GM12878 (cell line): ENCODE results near the gene LRRC3C. TPM values are rescaled to one million over a fixed set of nuclear protein-coding genes. Genes with fewer than 3 reads are reported as not detected.

ENCODE experiments used
- CBX3 ChIP-seq: fragments of 200-600 bp; sonication (generic); IDR thresholded peaks from 2 replicates; pipeline ENCODE4 v1.6.1; 2016; ENCODE audit warnings: low read depth, borderline replicate concordance
- EED ChIP-seq: sonication (generic); IDR thresholded peaks from 2 replicates; pipeline ENCODE4 v1.6.1; 2016; ENCODE audit warnings: antibody characterized with exemption, low read depth
- EZH2 ChIP-seq: IDR thresholded peaks from 2 replicates; pipeline ENCODE4 v1.6.1; 2012; ENCODE audit warnings: low read depth, mild to moderate bottlenecking, control low read depth, inconsistent platforms, low read length, borderline replicate concordance; ENCODE audit not compliant: control insufficient read depth
- GATAD2B ChIP-seq: fragments of 450-650 bp; conservative IDR thresholded peaks from 2 replicates; pipeline ENCODE4 v1.6.1; 2017; ENCODE audit warnings: low read depth, mild to moderate bottlenecking, moderate library complexity
- HDAC2 ChIP-seq: fragments of 200-600 bp; sonication (generic); IDR thresholded peaks from 2 replicates; pipeline ENCODE4 v1.6.1; 2017
- NFXL1 ChIP-seq: fragments of 450-650 bp; IDR thresholded peaks from 2 replicates; pipeline ENCODE4 v1.6.1; 2017; ENCODE audit warnings: antibody characterized with exemption, mild to moderate bottlenecking, borderline replicate concordance
- RB1 ChIP-seq: fragments of 450-650 bp; formaldehyde crosslinking; IDR thresholded peaks from 2 replicates; pipeline ENCODE4 v1.6.1; 2017; ENCODE audit warnings: mild to moderate bottlenecking, borderline replicate concordance
- RBBP5 ChIP-seq: fragments of 200-600 bp; sonication (generic); conservative IDR thresholded peaks from 2 replicates; pipeline ENCODE4 v1.6.1; 2016
- SMAD1 ChIP-seq: fragments of 450-650 bp; IDR thresholded peaks from 2 replicates; pipeline ENCODE4 v1.6.1; 2018; ENCODE audit warnings: mild to moderate bottlenecking, low read depth; ENCODE audit not compliant: partially characterized antibody
- SREBF2 ChIP-seq: IDR thresholded peaks from 2 replicates; pipeline ENCODE4 v1.6.1; 2012; ENCODE audit warnings: mild to moderate bottlenecking, low read length
- TAF1 ChIP-seq: IDR thresholded peaks from 2 replicates; pipeline ENCODE4 v1.6.1; 2011; ENCODE audit warnings: mild to moderate bottlenecking, low read depth, low read length, borderline replicate concordance
- TARDBP ChIP-seq: IDR thresholded peaks from 2 replicates; pipeline ENCODE4 v1.6.1; 2016; ENCODE audit warnings: borderline replicate concordance
- WRNIP1 ChIP-seq: IDR thresholded peaks from 2 replicates; pipeline ENCODE4 v1.6.1; 2011; ENCODE audit warnings: low read depth, low read length, improper control_type of control experiment, borderline replicate concordance
- ZNF384 ChIP-seq: IDR thresholded peaks from 2 replicates; pipeline ENCODE4 v1.6.1; 2012; ENCODE audit warnings: low read depth, mild to moderate bottlenecking, low read length, improper control_type of control experiment, borderline replicate concordance
- ZSCAN29 ChIP-seq: fragments of 450-650 bp; IDR thresholded peaks from 2 replicates; pipeline ENCODE4 v1.6.1; 2017; ENCODE audit warnings: mild to moderate bottlenecking, moderate library complexity
- ZZZ3 ChIP-seq: IDR thresholded peaks from 2 replicates; pipeline ENCODE4 v1.6.1; 2011; ENCODE audit warnings: low read depth; ENCODE audit not compliant: control insufficient read depth, insufficient read length
- polyA plus RNA-seq, 11 experiments: library from polyadenylated mRNA; depleted of rRNA in 4 of 11; unstranded in 6 of 11; stranded (reverse) in 5 of 11; fragments of >200 nt; fragmentation: Nextera tagmentation in 4 of 11; fragmentation: Illumina TruSeq in 1 of 11; extraction: Ambion mirVana in 4 of 11; extraction: Trizol in 1 of 11; gene quantifications; 1 replicate in 1 of 11; 2 replicates in 10 of 11; pipeline versions ENCODE4 v1.2.1 to v1.2.3, GENCODE V29; 2011 to 2016; ENCODE audit warnings: inconsistent platforms in 2 of 11, missing spikeins in 2 of 11, low read depth in 1 of 11
- total RNA-seq, 4 experiments: library from RNA; depleted of rRNA in 3 of 4; stranded (reverse); fragments of >200 nt in 3 of 4; fragmentation: Illumina TruSeq in 1 of 4; extraction: Trizol in 1 of 4; gene quantifications; 2 replicates each; pipeline versions ENCODE4 v1.2.1 to v1.2.3, GENCODE V29; 2013 to 2021
- TF ChIP-seq, protein P1 (sequence below): IDR thresholded peaks from 2 replicates; pipeline ENCODE4 v1.6.1; 2012; ENCODE audit warnings: improper control_type of control experiment, low read depth, low read length; ENCODE audit not compliant: insufficient replicate concordance
- TF ChIP-seq, protein P2 (sequence below): fragments of 450-650 bp; IDR thresholded peaks from 2 replicates; pipeline ENCODE4 v1.6.1; 2017; ENCODE audit warnings: mild to moderate bottlenecking
- TF ChIP-seq, protein P3 (sequence below): IDR thresholded peaks from 2 replicates; pipeline ENCODE4 v1.6.1; 2012; ENCODE audit warnings: low read depth, low read length, improper control_type of control experiment
- TF ChIP-seq, protein P4 (sequence below): IDR thresholded peaks from 2 replicates; pipeline ENCODE4 v1.6.1; 2012; ENCODE audit warnings: low read depth, low read length, improper control_type of control experiment
- TF ChIP-seq, protein P5 (sequence below): IDR thresholded peaks from 2 replicates; pipeline ENCODE4 v1.6.1; 2011; ENCODE audit warnings: mild to moderate bottlenecking, low read depth, low read length, moderate library complexity; ENCODE audit not compliant: insufficient replicate concordance

LRRC3C gene
- total and polyA plus RNA-seq, 10 of the 15 experiments (the other 5 are each of a cell fraction or from before 2014, with no cell fraction given) = not detected

DNA sequence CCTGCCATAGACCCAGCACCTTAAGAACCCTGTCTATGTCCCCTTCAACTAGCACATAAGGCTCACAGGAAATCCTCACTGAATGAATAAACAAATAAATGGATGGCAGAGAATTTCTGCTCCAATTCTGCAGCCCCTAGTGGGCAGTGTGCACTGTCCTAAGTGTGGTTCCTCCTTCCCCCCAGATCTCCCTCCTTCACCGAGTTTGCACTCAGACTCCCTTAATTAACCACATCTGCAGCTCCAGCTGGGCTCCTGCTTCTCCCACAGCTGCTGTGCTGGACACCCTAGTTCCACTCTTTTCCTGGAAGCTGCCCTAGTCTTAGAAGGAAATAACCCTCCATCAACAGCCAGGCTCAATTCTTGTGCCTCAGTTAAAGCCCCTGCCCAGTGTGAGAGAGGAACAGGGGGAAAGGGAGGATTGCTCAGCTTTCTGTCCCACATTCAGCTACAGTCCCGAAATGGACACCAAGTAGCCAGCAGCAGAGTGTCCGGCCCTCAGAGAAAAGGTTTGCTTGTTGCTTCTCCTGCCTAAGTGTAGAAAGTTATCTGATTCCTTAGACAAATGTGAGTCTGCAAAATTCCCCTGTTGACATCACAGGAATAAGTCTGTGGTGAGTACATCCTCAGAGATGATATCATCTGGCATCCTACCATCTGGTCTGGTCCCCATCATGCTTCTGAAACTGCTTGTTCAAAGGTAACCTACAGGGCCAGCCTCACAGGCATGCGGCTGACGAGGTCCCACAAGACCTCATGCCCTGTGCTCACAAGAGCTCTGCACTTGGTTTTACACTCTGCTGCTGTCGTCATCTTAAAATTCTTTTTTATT lies 12.3 kb downstream of the LRRC3C start (continued):
- TF ChIP-seq, protein P1, sequence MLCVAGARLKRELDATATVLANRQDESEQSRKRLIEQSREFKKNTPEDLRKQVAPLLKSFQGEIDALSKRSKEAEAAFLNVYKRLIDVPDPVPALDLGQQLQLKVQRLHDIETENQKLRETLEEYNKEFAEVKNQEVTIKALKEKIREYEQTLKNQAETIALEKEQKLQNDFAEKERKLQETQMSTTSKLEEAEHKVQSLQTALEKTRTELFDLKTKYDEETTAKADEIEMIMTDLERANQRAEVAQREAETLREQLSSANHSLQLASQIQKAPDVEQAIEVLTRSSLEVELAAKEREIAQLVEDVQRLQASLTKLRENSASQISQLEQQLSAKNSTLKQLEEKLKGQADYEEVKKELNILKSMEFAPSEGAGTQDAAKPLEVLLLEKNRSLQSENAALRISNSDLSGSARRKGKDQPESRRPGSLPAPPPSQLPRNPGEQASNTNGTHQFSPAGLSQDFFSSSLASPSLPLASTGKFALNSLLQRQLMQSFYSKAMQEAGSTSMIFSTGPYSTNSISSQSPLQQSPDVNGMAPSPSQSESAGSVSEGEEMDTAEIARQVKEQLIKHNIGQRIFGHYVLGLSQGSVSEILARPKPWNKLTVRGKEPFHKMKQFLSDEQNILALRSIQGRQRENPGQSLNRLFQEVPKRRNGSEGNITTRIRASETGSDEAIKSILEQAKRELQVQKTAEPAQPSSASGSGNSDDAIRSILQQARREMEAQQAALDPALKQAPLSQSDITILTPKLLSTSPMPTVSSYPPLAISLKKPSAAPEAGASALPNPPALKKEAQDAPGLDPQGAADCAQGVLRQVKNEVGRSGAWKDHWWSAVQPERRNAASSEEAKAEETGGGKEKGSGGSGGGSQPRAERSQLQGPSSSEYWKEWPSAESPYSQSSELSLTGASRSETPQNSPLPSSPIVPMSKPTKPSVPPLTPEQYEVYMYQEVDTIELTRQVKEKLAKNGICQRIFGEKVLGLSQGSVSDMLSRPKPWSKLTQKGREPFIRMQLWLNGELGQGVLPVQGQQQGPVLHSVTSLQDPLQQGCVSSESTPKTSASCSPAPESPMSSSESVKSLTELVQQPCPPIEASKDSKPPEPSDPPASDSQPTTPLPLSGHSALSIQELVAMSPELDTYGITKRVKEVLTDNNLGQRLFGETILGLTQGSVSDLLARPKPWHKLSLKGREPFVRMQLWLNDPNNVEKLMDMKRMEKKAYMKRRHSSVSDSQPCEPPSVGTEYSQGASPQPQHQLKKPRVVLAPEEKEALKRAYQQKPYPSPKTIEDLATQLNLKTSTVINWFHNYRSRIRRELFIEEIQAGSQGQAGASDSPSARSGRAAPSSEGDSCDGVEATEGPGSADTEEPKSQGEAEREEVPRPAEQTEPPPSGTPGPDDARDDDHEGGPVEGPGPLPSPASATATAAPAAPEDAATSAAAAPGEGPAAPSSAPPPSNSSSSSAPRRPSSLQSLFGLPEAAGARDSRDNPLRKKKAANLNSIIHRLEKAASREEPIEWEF = no peak
- peak; percentile 74 for TF ChIP-seq EED
- TF ChIP-seq TARDBP = no peak
- no peak for TF ChIP-seq ZSCAN29
- TF ChIP-seq WRNIP1 = no peak
- no peak for TF ChIP-seq RBBP5
- no peak for TF ChIP-seq GATAD2B
- no peak for TF ChIP-seq SREBF2
- TF ChIP-seq, protein P2, sequence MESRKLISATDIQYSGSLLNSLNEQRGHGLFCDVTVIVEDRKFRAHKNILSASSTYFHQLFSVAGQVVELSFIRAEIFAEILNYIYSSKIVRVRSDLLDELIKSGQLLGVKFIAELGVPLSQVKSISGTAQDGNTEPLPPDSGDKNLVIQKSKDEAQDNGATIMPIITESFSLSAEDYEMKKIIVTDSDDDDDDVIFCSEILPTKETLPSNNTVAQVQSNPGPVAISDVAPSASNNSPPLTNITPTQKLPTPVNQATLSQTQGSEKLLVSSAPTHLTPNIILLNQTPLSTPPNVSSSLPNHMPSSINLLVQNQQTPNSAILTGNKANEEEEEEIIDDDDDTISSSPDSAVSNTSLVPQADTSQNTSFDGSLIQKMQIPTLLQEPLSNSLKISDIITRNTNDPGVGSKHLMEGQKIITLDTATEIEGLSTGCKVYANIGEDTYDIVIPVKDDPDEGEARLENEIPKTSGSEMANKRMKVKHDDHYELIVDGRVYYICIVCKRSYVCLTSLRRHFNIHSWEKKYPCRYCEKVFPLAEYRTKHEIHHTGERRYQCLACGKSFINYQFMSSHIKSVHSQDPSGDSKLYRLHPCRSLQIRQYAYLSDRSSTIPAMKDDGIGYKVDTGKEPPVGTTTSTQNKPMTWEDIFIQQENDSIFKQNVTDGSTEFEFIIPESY = no peak
- TF ChIP-seq HDAC2 = no peak
- TF ChIP-seq, protein P3, sequence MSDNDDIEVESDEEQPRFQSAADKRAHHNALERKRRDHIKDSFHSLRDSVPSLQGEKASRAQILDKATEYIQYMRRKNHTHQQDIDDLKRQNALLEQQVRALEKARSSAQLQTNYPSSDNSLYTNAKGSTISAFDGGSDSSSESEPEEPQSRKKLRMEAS = no peak
- TF ChIP-seq, protein P4, sequence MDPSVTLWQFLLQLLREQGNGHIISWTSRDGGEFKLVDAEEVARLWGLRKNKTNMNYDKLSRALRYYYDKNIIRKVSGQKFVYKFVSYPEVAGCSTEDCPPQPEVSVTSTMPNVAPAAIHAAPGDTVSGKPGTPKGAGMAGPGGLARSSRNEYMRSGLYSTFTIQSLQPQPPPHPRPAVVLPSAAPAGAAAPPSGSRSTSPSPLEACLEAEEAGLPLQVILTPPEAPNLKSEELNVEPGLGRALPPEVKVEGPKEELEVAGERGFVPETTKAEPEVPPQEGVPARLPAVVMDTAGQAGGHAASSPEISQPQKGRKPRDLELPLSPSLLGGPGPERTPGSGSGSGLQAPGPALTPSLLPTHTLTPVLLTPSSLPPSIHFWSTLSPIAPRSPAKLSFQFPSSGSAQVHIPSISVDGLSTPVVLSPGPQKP = no peak
- no peak for TF ChIP-seq TAF1
- no peak for TF ChIP-seq CBX3
- no peak for TF ChIP-seq RB1
- TF ChIP-seq EZH2 = no peak
- TF ChIP-seq, protein P5, sequence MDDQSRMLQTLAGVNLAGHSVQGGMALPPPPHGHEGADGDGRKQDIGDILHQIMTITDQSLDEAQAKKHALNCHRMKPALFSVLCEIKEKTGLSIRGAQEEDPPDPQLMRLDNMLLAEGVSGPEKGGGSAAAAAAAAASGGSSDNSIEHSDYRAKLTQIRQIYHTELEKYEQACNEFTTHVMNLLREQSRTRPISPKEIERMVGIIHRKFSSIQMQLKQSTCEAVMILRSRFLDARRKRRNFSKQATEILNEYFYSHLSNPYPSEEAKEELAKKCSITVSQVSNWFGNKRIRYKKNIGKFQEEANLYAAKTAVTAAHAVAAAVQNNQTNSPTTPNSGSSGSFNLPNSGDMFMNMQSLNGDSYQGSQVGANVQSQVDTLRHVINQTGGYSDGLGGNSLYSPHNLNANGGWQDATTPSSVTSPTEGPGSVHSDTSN = no peak
- TF ChIP-seq NFXL1 = no peak
- no peak for TF ChIP-seq ZNF384
- TF ChIP-seq SMAD1 = no peak
- TF ChIP-seq ZZZ3 = no peak
